ENCODE results near the gene TMEM151A.

Gene TMEM151A

GRCh38 chr11:66336234-66337102 is 44.8 kb downstream of the TMEM151A start, which contains the start of gene RIN1:
TSS of gene RIN1 (minus strand) at chr11:66336434. CDS start at chr11:66336402, 32 bp downstream.
- peak; percentile 97 for DNase-seq (ENCODE audit: low read depth, low spot score)

- DNase-seq (ENCODE audit: low read depth, low spot score) = no peak
These were observed 45.6 kb downstream of the TMEM151A start for GRCh38 chr11:66337103-66337899.

- no peak for DNase-seq (ENCODE audit: low read depth, low spot score)
These were observed 46.8 kb downstream of the TMEM151A start for GRCh38 chr11:66338276-66339161.

- DNase-seq (ENCODE audit: low read depth, low spot score) = no peak
These were observed 47.5 kb downstream of the TMEM151A start for GRCh38 chr11:66339162-66339675.

GRCh38 chr11:66339686-66340483 is 48.2 kb downstream of the TMEM151A start:
- no peak for DNase-seq (ENCODE audit: low read depth, low spot score)

GRCh38 chr11:66340596-66341501 is 49.2 kb downstream of the TMEM151A start:
- DNase-seq (ENCODE audit: low read depth, low spot score) = no peak

GRCh38 chr11:66341502-66342126 is 49.9 kb downstream of the TMEM151A start:
- no peak for DNase-seq (ENCODE audit: low read depth, low spot score)

- no peak for DNase-seq (ENCODE audit: low read depth, low spot score)
These were observed 51.5 kb downstream of the TMEM151A start for GRCh38 chr11:66343176-66343575.

GRCh38 chr11:66344550-66345315 is 53.0 kb downstream of the TMEM151A start, which contains the start of gene BRMS1:
TSS of gene BRMS1 (minus strand) at chr11:66345104. CDS start at chr11:66342234, 2,870 bp downstream.
- DNase-seq (ENCODE audit: low read depth, low spot score) = peak; percentile 83

GRCh38 chr11:66345316-66345649 is 53.6 kb downstream of the TMEM151A start:
- DNase-seq (ENCODE audit: low read depth, low spot score) = no peak
